Measurements from ENCODE around the gene PBX3.

PBX3 gene

GRCh38 chr9:125906144-125906543, 159.0 kb downstream of the PBX3 start:
- no peaks in the 10 kb centered on the region for H3K27me3 ChIP-seq
- TF ChIP-seq CTCF (IDR thresholded peaks at IDR 0.05) = no peak
- H3K9me3 ChIP-seq = no peaks in the 10 kb centered on the region
- no peak overlapping the region for H3K27ac ChIP-seq
- intact Hi-C loops (cut with DNase I; ENCODE audit: low total_unique reads) = no loop called here
- H3K4me1 ChIP-seq = peaks cover 0 to 8% (median 0%) of the 10 kb centered on the region in 4 donors
- DNase-seq = no peak
- no peak overlapping the region for H3K4me3 ChIP-seq
- H3K36me3 ChIP-seq = no peaks in the 10 kb centered on the region

- Histone ChIP-seq H3K27ac (no peak overlapping the region), H3K4me1 (peaks cover 0 to 8% (median 0%) of the 10 kb centered on the region in 4 donors), H3K4me3 (no peak overlapping the region), H3K9me3 (no peaks in the 10 kb centered on the region), H3K27me3 (no peaks in the 10 kb centered on the region), H3K36me3 (no peaks in the 10 kb centered on the region)
- intact Hi-C loops (cut with DNase I; ENCODE audit: low total_unique reads) = no loop called here
- no peak for DNase-seq
- no peak for TF ChIP-seq CTCF (IDR thresholded peaks at IDR 0.05)
Observed at GRCh38 chr9:125906893-125907292, 159.7 kb downstream of the PBX3 start.

GRCh38 chr9:125908136-125908535, 161.0 kb downstream of the PBX3 start:
- Histone ChIP-seq H3K36me3 (no peaks in the 10 kb centered on the region), H3K4me3 (no peak overlapping the region), H3K27ac (no peak overlapping the region), H3K9me3 (no peaks in the 10 kb centered on the region), H3K4me1 (peaks cover 0 to 8% (median 0%) of the 10 kb centered on the region in 4 donors), H3K27me3 (no peaks in the 10 kb centered on the region)
- TF ChIP-seq CTCF (IDR thresholded peaks at IDR 0.05) = no peak
- intact Hi-C loops (cut with DNase I; ENCODE audit: low total_unique reads) = no loop called here
- DNase-seq = no peak

GRCh38 chr9:125908966-125909365, 161.8 kb downstream of the PBX3 start:
- H3K27me3 ChIP-seq = no peaks in the 10 kb centered on the region

GRCh38 chr9:125909459-125909858, 162.3 kb downstream of the PBX3 start:
- no peak overlapping the region for H3K27ac ChIP-seq
- no peaks in the 10 kb centered on the region for H3K9me3 ChIP-seq
- H3K4me1 ChIP-seq = peaks cover 0 to 8% (median 0%) of the 10 kb centered on the region in 4 donors
- H3K36me3 ChIP-seq = no peaks in the 10 kb centered on the region
- no peak for DNase-seq
- H3K27me3 ChIP-seq = no peaks in the 10 kb centered on the region
- H3K4me3 ChIP-seq = no peak overlapping the region
- intact Hi-C loops (cut with DNase I; ENCODE audit: low total_unique reads) = no loop called here
- no peak for TF ChIP-seq CTCF (IDR thresholded peaks at IDR 0.05)

More at GRCh38 chr9:125908966-125909365, 161.8 kb downstream of the PBX3 start:
- H3K4me1 ChIP-seq = peaks cover 0 to 8% (median 0%) of the 10 kb centered on the region in 4 donors
- H3K9me3 ChIP-seq = no peaks in the 10 kb centered on the region
- no peaks in the 10 kb centered on the region for H3K36me3 ChIP-seq
- H3K27ac ChIP-seq = no peak overlapping the region
- no peak overlapping the region for H3K4me3 ChIP-seq
- intact Hi-C loops (cut with DNase I; ENCODE audit: low total_unique reads) = no loop called here
- TF ChIP-seq CTCF (IDR thresholded peaks at IDR 0.05) = no peak
- DNase-seq = no peak

- H3K9me3 ChIP-seq = no peaks in the 10 kb centered on the region
- no peak overlapping the region for H3K27ac ChIP-seq
- no peak for DNase-seq
- no peak overlapping the region for H3K4me3 ChIP-seq
- intact Hi-C loops (cut with DNase I; ENCODE audit: low total_unique reads) = no loop called here
- no peaks in the 10 kb centered on the region for H3K36me3 ChIP-seq
- no peaks in the 10 kb centered on the region for H3K27me3 ChIP-seq
- TF ChIP-seq CTCF (IDR thresholded peaks at IDR 0.05) = no peak
- peaks cover 0 to 8% (median 0%) of the 10 kb centered on the region in 4 donors for H3K4me1 ChIP-seq
Observed at GRCh38 chr9:125910286-125910685, 163.1 kb downstream of the PBX3 start.
